Activated CD4-positive, alpha-beta T cell treated with anti-CD3 and anti-CD28 coated beads, Interleukin-2, Interleukin-6, amounts not matched to agents 100 ng/mL and 50 ng/mL, durations not matched to agents 16 hours and 8 hours (primary cell): ENCODE data around the gene PSMD11.

ENCODE experiments used
- DNase-seq: peaks from one replicate; pipeline ENCODE4 v3.0.0-alpha.2; 2020

PSMD11 gene

GRCh38 chr17:32470405-32471167, 26.3 kb downstream of the PSMD11 start:
- no peak for DNase-seq

- no peak for DNase-seq
Observed at GRCh38 chr17:32471652-32472051, 27.3 kb downstream of the PSMD11 start.

- DNase-seq = no peak
Observed at GRCh38 chr17:32475258-32475657, 30.9 kb downstream of the PSMD11 start.

GRCh38 chr17:32477220-32477619, 32.9 kb downstream of the PSMD11 start:
- DNase-seq = no peak

- no peak for DNase-seq
Observed at GRCh38 chr17:32479074-32479617, 34.8 kb downstream of the PSMD11 start.

- DNase-seq = no peak
Observed at GRCh38 chr17:32481193-32481592, 36.9 kb downstream of the PSMD11 start.

GRCh38 chr17:32482568-32483320, 38.4 kb downstream of the PSMD11 start:
- no peak for DNase-seq

GRCh38 chr17:32483451-32484019, 39.2 kb downstream of the PSMD11 start:
- DNase-seq = peak; percentile 32

GRCh38 chr17:32484041-32484461, 39.7 kb downstream of the PSMD11 start:
- DNase-seq = no peak

GRCh38 chr17:32484628-32485027, 40.3 kb downstream of the PSMD11 start:
- no peak for DNase-seq

GRCh38 chr17:32485261-32486110, 41.2 kb downstream of the PSMD11 start:
- no peak for DNase-seq

- DNase-seq = peak; percentile 67
Observed at GRCh38 chr17:32486111-32486700, 41.9 kb downstream of the PSMD11 start.

GRCh38 chr17:32486701-32487472, 42.6 kb downstream of the PSMD11 start, which contains the start of gene CDK5R1:
Gene CDK5R1, plus strand, starts transcription at chr17:32486993. Its CDS starts 628 bp downstream, at chr17:32487621.
- DNase-seq = peak; percentile 63

GRCh38 chr17:32487473-32488176, 43.3 kb downstream of the PSMD11 start:
- DNase-seq = no peak

- no peak for DNase-seq
Observed at GRCh38 chr17:32488177-32488542, 43.9 kb downstream of the PSMD11 start.

GRCh38 chr17:32488604-32489180, 44.4 kb downstream of the PSMD11 start:
- no peak for DNase-seq

GRCh38 chr17:32489320-32490100, 45.2 kb downstream of the PSMD11 start:
- DNase-seq = no peak

GRCh38 chr17:32490101-32490482, 45.8 kb downstream of the PSMD11 start:
- no peak for DNase-seq
